ENCODE measurements around the gene ARHGEF25.
"Not testable (repeated sequence)": the region's sequence is repeated elsewhere in the genome, so short reads cannot be mapped to it uniquely, and the experiment has no call there.

Gene ARHGEF25

DNA sequence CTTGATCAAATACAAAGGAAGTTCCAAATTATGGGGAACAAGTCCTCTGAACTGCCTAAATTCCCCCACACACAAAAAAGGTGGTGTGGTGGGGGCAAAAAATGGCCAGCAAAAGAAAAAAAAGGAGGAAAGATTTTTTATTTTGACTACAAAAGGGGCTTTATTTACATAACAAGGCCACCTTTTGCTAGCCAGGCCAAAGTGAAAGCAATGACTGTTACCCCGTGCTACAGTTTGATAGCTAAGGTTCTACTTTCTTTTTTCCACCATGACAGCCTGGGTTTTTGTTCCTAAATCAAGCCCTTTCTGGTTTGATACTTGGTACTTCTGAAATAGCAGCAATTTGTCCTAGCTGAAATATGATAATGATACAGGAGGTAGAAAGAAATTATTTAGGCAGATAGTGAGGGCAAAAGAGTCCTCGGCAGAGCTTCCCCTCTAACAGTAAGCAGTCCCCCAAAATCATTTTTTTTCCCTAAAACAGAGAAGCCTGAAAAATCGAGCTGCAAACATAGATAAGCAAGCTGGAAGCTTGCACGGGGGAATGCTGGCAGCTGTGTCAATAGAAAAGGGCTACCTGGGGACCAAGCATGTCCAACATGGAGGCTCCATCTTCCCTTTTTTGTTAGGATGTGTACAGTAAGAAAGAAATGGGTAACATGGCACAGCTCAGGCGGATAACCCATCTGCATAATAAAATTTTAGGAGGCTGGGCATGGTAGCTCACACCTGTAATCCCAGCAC, 30.6 kb downstream of the ARHGEF25 start:
- no peak for FAIRE-seq

DNA sequence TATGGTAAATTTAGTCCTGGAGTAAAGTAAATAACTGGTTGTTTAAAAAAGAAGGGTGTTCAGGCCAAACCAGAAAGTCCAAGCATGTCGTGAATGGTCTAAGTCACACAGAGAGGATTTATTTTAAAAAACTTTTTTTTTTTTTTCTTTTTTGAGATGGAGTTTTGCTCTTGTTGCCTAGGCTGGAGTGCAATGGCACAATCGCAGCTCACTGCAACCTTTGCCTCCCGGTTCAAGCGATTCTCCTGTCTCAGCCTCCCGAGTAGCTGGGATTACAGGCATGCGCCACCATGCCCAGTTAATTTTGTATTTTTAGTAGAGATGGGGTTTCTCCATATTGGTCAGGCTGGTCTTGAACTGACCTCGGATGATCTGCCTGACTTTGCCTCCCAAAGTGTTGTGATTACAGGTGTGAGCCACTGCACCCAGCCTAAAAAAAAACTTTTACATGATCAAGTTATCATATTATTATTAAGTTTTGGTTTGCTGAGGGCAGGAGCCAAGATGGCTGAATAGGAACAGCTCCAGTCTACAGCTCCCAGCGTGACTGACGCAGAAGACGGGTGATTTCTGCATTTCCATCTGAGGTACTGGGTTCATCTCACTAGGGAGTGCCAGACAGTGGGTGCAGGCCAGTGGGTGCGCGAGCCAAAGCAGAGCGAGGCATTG, 34.9 kb downstream of the ARHGEF25 start:
- not testable (repeated sequence) for FAIRE-seq

DNA sequence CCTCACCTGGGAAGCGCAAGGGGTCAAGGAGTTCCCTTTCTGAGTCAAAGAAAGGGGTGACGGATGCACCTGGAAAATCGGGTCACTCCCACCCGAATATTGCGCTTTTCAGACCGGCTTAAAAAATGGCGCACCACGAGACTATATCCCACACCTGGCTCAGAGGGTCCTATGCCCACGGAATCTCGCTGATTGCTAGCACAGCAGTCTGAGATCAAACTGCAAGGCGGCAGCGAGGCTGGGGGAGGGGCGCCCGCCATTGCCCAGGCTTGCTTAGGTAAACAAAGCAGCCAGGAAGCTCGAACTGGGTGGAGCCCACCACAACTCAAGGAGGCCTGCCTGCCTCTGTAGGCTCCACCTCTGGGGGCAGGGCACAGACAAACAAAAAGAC, 35.4 kb downstream of the ARHGEF25 start:
- FAIRE-seq = not testable (repeated sequence)

DNA sequence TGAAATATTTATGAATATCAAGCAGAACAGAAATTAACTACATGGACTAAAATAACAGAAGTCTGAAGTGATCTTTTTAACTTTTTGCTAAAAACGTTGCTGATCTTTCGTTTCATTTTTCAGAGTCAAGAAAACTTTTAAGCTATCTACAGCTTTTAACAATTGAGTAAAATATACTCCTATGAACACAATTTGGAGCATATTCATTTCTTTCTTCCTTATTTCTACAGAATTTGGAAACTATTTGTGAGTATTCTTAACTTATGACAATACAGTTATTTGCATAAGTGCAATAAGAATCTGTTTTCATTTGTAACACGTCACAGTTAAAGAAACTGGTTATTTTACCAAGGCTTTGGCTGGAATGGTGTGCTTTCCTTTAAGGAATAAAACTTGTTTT, 42.8 kb downstream of the ARHGEF25 start:
- FAIRE-seq = no peak

DNA sequence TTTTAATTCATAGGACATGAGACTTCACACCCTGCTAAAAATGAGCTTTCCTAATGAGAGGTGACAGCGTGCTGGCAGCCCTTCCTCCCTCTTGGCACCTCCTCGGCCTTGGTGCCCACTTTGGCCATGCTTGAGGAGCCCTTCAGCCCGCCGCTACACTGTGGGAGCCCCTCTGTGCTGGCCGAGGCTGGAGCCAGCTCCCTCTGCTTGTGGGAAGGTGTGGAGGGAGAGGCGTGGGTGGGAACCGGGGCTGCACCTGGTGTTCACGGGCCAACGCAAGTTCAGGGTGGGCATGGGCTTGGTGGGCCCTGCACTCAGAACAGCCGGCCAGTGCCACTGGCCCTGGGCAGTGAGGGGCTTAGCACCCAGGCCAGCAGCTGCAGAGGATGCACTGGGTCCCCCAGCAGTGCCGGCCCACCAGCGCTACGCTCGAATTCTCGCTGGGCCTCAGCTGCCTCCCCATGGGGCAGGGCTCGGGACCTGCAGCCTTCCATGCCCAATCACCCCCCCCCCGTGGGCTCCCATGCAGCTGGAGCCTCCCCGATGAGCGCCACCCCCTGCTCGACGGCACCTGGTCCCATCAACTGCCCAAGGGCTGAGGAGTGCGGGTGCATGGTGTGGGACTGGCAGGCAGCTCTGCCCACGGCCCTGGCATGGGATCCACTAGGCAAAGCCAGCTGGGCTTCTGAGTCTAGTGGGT, 44.5 kb downstream of the ARHGEF25 start:
- no peak for FAIRE-seq

DNA sequence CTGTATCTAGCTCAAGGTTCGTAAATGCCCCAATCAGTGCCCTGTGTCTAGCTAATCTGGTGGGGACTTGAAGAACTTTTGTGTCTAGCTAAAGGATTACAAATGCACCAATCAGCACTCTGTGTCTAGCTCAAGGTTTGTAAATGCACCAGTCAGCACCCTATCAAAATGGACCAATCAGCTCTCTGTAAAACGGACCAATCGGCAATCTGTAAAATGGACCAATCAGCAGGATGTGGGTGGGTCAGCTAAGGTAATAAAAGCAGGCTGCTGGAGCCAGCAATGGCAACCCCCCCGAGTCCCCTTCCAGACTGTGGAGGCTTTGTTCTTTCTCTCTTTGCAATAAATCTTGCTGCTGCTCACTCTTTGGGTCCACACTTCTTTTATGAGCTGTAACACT, 45.2 kb downstream of the ARHGEF25 start:
- not testable (repeated sequence) for FAIRE-seq

DNA sequence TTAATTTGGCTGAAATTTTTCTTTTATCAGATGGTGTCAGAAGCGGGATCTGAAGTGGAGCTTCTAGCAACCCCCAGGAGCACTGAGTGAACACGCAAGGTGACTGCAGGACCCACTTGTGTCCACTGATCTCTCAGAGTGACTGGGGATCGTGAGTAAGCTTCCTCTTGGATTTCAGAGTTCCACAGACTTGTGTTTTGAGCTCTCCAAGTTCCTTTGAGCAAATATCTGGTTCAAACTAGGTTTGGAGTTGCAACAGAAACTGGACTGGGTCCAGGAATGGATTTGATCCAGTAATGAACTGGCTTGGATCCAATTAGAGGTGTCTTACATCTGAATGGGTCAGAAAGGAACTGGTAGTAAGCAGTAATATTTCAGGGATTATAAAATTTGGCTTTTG, 46.5 kb downstream of the ARHGEF25 start:
- no peak for FAIRE-seq

DNA sequence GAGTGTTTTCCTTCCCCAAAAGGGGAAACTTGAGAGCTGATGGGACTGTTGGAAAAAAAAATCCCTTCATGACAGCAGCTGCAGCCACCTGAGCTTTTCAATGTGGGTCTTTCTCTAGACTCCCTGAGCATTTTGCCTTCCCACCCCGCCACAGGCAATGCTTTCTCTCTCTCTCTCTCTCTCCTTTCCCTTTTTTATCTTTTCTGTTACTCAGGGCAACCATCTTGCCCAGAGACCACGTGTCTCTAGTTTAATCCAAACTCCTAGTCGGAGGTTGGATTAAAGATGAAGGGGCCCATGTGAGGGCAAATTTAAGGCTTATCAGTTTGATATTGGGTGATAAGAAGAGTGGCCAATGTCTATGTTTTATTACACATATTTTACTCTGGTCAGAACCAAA, 47.7 kb downstream of the ARHGEF25 start:
- no peak for FAIRE-seq

DNA sequence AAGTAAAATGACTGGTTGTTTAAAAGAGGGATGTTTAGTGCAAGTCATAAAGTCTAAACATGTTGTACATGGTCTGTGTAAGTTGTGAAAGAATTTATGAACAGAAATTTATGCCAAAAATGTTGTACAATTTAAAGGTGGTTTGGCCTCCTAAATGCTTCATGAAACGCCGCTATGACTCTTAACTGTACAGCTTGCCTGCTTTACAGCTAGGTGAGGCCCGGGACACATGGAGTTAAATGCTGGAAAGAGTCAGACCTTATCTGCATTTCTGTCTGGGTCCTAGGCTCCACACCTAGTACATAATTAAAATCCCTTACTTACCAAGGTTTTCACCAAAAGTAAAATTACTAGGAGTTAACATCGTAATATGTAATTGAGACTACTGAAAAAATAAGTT, 50.1 kb downstream of the ARHGEF25 start:
- FAIRE-seq = no peak

DNA sequence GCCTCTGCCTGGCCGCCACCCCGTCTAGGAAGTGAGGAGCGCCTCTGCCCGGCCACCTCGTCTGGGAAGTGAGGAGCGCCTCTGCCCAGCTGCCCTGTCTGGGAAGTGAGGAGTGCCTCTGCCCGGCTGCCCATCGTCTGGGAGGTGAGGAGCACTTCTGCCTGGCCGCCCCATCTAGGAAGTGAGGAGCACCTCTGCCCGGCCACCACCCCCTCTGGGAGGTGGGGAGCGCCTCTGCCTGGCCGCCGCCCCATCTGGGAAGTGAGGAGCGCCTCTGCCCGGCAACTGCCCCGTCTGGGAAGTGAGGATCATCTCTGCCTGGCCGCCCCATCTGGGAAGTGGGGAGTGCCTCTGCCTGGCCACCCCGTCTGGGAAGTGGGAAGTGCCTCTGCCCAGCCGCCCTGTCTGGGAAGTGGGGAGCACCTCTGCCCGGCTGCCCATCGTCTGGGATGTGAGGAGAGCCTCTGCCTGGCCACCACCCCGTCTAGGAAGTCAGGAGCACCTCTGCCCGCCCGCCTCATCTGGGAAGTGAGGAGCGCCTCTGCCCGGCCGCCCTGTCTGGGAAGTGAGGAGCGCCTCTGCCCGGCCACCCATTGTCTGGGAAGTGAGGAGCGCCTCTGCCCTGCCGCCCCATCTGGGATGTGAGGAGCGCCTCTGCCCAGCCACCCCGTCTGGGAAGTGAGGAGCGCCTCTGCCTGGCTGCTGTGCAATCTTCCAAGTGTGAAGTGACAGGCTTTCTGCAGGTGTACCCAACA, 54.0 kb downstream of the ARHGEF25 start:
- FAIRE-seq = not testable (repeated sequence)
